K562 (cell line): ENCODE measurements around the gene TENT5A. TPM values are rescaled to one million over a fixed set of nuclear protein-coding genes. Genes with fewer than 3 reads are reported as not detected.

Source experiments
- ATAC-seq: fragments of 200-7000 bp; cut with Tn5 transposase; 3 replicates; pipeline ENCODE4 v1.9.1; 2020; ENCODE audit warnings: moderate library complexity
- BruUV-seq: library from RNA; stranded (reverse); fragments of 400-500 nt; replicated peaks from 2 replicates; lab custom pipeline; 2021; lab: Mats Ljungman, UMichigan
- CTCF ChIA-PET: fragments of 300-600 bp; formaldehyde crosslinking; extraction: SDS; loops from one replicate; lab custom pipeline; 2021; ENCODE audit warnings: low intra/inter-chr PET ratio; lab: Yijun Ruan, JAX
- POLR2A ChIA-PET: fragments of 300-600, 350-650 bp; sonication (Branson Sonifier 250); formaldehyde crosslinking; extraction: SDS; loops from one replicate; lab custom pipeline; 2021; ENCODE audit warnings: antibody characterized with exemption, inconsistent platforms; lab: Yijun Ruan, JAX
- DNase-seq, 4 experiments: peaks; one replicate each; pipeline versions ENCODE4 v3.0.0 to v3.0.0-alpha.2; 2011 to 2018; ENCODE audit warnings: low spot score in 3 of 4, mixed read lengths in 3 of 4; ENCODE audit errors: extremely low read depth in 1 of 4
- FAIRE-seq: peaks from 2 replicates; lab custom pipeline; 2011; peaks lifted over from hg19 to GRCh38; lab: Jason Lieb, UNC
- H2AFZ ChIP-seq: 2 replicates; pipeline ENCODE4 v1.6.0; 2011; ENCODE audit warnings: low read depth, low read length, control low read depth, inconsistent platforms
- H3K27ac ChIP-seq: fragments of 200-600 bp; 3 replicates; pipeline ENCODE4 v1.8.0; 2011; ENCODE audit warnings: low read depth, mild to moderate bottlenecking, control low read depth, inconsistent platforms, low read length, moderate library complexity, mixed read lengths; ENCODE audit errors: extremely low read depth
- H3K27me3 ChIP-seq, 2 experiments: fragments of 300-600 bp in 1 of 2; 2 replicates in 1 of 2; 3 replicates in 1 of 2; pipeline versions ENCODE4 v1.6.0 to v1.8.0; 2011; ENCODE audit warnings: inconsistent platforms in 2 of 2, low read length in 2 of 2, mild to moderate bottlenecking in 1 of 2, mixed read lengths in 1 of 2, moderate library complexity in 1 of 2; ENCODE audit not compliant: control insufficient read depth in 2 of 2, insufficient read depth in 2 of 2
- H3K36me3 ChIP-seq: fragments of 300-600 bp; 3 replicates; pipeline ENCODE4 v1.8.0; 2011; ENCODE audit warnings: mild to moderate bottlenecking, low read length, inconsistent platforms; ENCODE audit not compliant: control insufficient read depth, insufficient read depth
- H3K4me1 ChIP-seq, 2 experiments: fragments of 200-600 bp in 1 of 2; replicated peaks in 1 of 2; 2 replicates in 1 of 2; 3 replicates in 1 of 2; pipeline versions ENCODE4 v1.5.1 to v1.8.0; 2011; ENCODE audit warnings: inconsistent platforms in 2 of 2, low read length in 2 of 2, mild to moderate bottlenecking in 1 of 2, mixed read lengths in 1 of 2, moderate library complexity in 1 of 2; ENCODE audit not compliant: control insufficient read depth in 2 of 2, insufficient read depth in 2 of 2
- H3K4me2 ChIP-seq: 2 replicates; pipeline ENCODE4 v1.6.1; 2011; ENCODE audit warnings: low read length, control low read depth, inconsistent platforms, mixed read lengths; ENCODE audit not compliant: insufficient read depth
- H3K4me3 ChIP-seq: fragments of 200-600 bp; sonication (generic), shearing (Covaris generic); 2 replicates; pipeline ENCODE4 v1.5.1; 2016; ENCODE audit warnings: control low read depth, inconsistent platforms
- H3K79me2 ChIP-seq: fragments of 200-600 bp; 3 replicates; pipeline ENCODE4 v1.8.0; 2011; ENCODE audit warnings: low read length, inconsistent platforms; ENCODE audit not compliant: control insufficient read depth, insufficient read depth
- H3K9ac ChIP-seq, 2 experiments: 2 replicates each; pipeline versions ENCODE4 v1.6.0 to v1.6.1; 2011; ENCODE audit warnings: low read depth in 2 of 2, low read length in 2 of 2, control low read depth in 1 of 2, inconsistent platforms in 1 of 2, mild to moderate bottlenecking in 1 of 2, mixed read lengths in 1 of 2; ENCODE audit not compliant: insufficient read depth in 1 of 2
- H3K9me1 ChIP-seq: one replicate; pipeline ENCODE4 v1.6.0; 2011; ENCODE audit warnings: inconsistent platforms, mild to moderate bottlenecking, low read length, moderate library complexity; ENCODE audit not compliant: control insufficient read depth, insufficient read depth
- H3K9me3 ChIP-seq: replicated peaks from 2 replicates; pipeline ENCODE4 v1.5.1; 2011; ENCODE audit warnings: low read depth, low read length, inconsistent platforms; ENCODE audit not compliant: control insufficient read depth, insufficient read depth
- H4K20me1 ChIP-seq: replicated peaks from 2 replicates; pipeline ENCODE4 v1.6.1; 2011; ENCODE audit warnings: low read length, inconsistent platforms, mixed read lengths; ENCODE audit not compliant: control insufficient read depth, insufficient read depth
- BRD9 ChIP-seq: fragments of 450-650 bp; IDR thresholded peaks from 2 replicates; pipeline ENCODE4 v1.6.1; 2018; ENCODE audit warnings: low read depth; ENCODE audit not compliant: partially characterized antibody
- DLX4 ChIP-seq: fragments of 250-450 bp; sonication (Bioruptor Pico); IDR thresholded peaks from 2 replicates; pipeline ENCODE4 v1.6.1; 2021; ENCODE audit warnings: mild to moderate bottlenecking
- MAZ ChIP-seq, 2 experiments: fragments of 450-650 bp in 1 of 2; sonication (generic) in 1 of 2; formaldehyde crosslinking; IDR thresholded peaks in 1 of 2; conservative IDR thresholded peaks in 1 of 2; 2 replicates each; pipeline versions ENCODE4 v1.4.0 to v1.5.0; 2020; ENCODE audit warnings: mild to moderate bottlenecking in 1 of 2, missing genetic modification reagents in 1 of 2
- MTA2 ChIP-seq: fragments of 450-650 bp; IDR thresholded peaks from 2 replicates; pipeline ENCODE4 v1.6.1; 2016; ENCODE audit warnings: low read depth
- MXI1 ChIP-seq: IDR thresholded peaks from 2 replicates; pipeline ENCODE4 v1.6.1; 2011; ENCODE audit warnings: low read depth, mild to moderate bottlenecking, improper control_type of control experiment, low read length
- PPARD ChIP-seq: fragments of 250-450 bp; sonication (Bioruptor Pico); IDR thresholded peaks from 2 replicates; pipeline ENCODE4 v1.8.0; 2022; ENCODE audit warnings: inconsistent platforms, mild to moderate bottlenecking, moderate library complexity
- RHOXF2B ChIP-seq: fragments of 250-450 bp; sonication (Bioruptor Pico); conservative IDR thresholded peaks from 2 replicates; pipeline ENCODE4 v1.5.1; 2021
- TGIF2 ChIP-seq: sonication (generic); formaldehyde crosslinking; IDR thresholded peaks from 2 replicates; pipeline ENCODE4 v1.8.1; 2022; ENCODE audit warnings: mild to moderate bottlenecking, missing genetic modification reagents, moderate library complexity
- ZKSCAN1 ChIP-seq: fragments of 150-350 bp; IDR thresholded peaks from 2 replicates; pipeline ENCODE4 v1.6.1; 2016; ENCODE audit warnings: low read depth, low read length
- ZNF175 ChIP-seq: fragments of 200-800 bp; sonication (Bioruptor generic); IDR thresholded peaks from 2 replicates; pipeline ENCODE4 v1.6.1; 2016; ENCODE audit warnings: low read depth, mild to moderate bottlenecking, missing genetic modification characterization, missing compliant biosample characterization
- ZNF518B ChIP-seq: fragments of 250-450 bp; sonication (Bioruptor Pico); IDR thresholded peaks from 2 replicates; pipeline ENCODE4 v1.5.0; 2021; ENCODE audit warnings: mild to moderate bottlenecking, moderate library complexity
- WGBS: fragments of 100-300 bp; shearing (Covaris generic); methylation state at CpG from one replicate; pipeline ENCODE4 v1.1.6; 2016; ENCODE audit warnings: low coverage, mixed read lengths; ENCODE audit not compliant: insufficient coverage; ENCODE audit errors: missing lambda C conversion rate; 5-methylcytosine and 5-hydroxymethylcytosine counted together
- in situ Hi-C: fragments of 300-500 bp; cut with MboI; formaldehyde crosslinking; loops from 4 replicates; pipeline ENCODE4 v1.15.0; 2018; ENCODE audit warnings: inconsistent platforms, mixed read lengths
- intact Hi-C: fragments of 100-400 bp; cut with micrococcal nuclease; formaldehyde crosslinking; loops from 2 replicates; pipeline ENCODE4 v1.14.2; 2022
- polyA plus RNA-seq, 8 experiments: library from polyadenylated mRNA; depleted of rRNA in 4 of 8; stranded (reverse) in 5 of 8; unstranded in 3 of 8; fragments of >200 nt; fragmentation: Nextera tagmentation in 2 of 8; fragmentation: Illumina TruSeq in 1 of 8; extraction: Ambion mirVana in 2 of 8; extraction: Trizol in 1 of 8; gene quantifications; 2 replicates each; pipeline versions ENCODE4 v1.2.1 to v1.2.3, GENCODE V29; 2011 to 2014; ENCODE audit warnings: inconsistent platforms in 1 of 8, missing spikeins in 1 of 8
- total RNA-seq, 7 experiments: library from RNA; depleted of rRNA in 6 of 7; stranded (reverse); fragments of >200 nt in 6 of 7; fragmentation: Illumina TruSeq in 2 of 7; extraction: Trizol in 2 of 7; gene quantifications; 2 replicates each; pipeline versions ENCODE4 v1.2.1 to v1.2.3, GENCODE V29; 2011 to 2021; ENCODE audit warnings: low replicate concordance in 1 of 7
- TF ChIP-seq, protein P1 (sequence below): fragments of 450-650 bp; IDR thresholded peaks from 2 replicates; pipeline ENCODE4 v1.6.1; 2018; ENCODE audit warnings: mild to moderate bottlenecking, low read depth; ENCODE audit not compliant: partially characterized antibody

Gene TENT5A
- total and polyA plus RNA-seq, 9 of the 15 experiments (the other 6 are each of a cell fraction or from before 2014, with no cell fraction given): 0.77 to 2.3 (median 1.3) TPM

DNA sequence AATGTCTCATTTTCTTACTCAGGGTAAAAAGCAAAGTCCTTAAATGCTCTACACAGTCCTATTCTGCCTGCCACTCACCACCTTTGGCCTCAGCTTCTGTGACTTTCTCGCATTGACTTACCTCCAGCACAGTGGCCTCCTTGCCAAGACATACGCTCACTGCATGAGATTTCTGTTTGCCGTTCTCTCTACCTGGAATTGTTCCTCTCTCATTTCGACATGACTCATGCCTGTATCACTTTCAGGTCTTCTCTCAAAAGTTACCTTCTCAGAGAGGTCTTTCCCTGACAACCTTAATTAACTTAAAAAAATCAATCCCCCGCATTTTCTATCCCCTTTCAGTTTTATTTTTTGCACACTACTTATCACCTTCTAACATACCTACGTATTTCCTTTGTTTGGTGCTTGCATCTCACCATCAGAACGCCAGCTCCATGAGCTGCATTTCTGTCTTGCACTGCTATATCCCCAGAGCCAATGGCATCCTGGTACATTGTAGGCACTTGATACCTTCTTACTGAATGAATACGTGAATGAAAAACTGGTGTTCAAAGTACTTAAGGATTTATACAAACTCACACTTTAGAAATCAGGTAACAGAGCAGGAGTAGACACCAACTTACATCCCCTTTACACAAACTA lies 24.5 kb downstream of the TENT5A start:
- ChIA-PET POLR2A (interaction anchor here (0.5 kb wide), 1 partner anchor 24 kb away, joined by 3 read pairs; no protein-coding TSS in a partner anchor), CTCF (no interaction called here)
- intact Hi-C loops: no loop called here

More for the DNA sequence above, 24.5 kb downstream of the TENT5A start:
- no peaks in the 10 kb centered on the region for H3K9me1 ChIP-seq
- no peak for FAIRE-seq
- WGBS: 0% methylated on average over 8 of the region's 8 CpGs
- H3K79me2 ChIP-seq: no peaks in the 10 kb centered on the region
- H3K4me3 ChIP-seq: no peak overlapping the region
- no peaks in the 10 kb centered on the region for H3K36me3 ChIP-seq
- H3K9ac ChIP-seq: no peak overlapping the region
- in situ Hi-C loops: no loop called here
- TF ChIP-seq ZNF518B (CRISPR knock-in tag) (no peak), MXI1 (no peak), TGIF2 (CRISPR knock-in tag) (no peak), ZKSCAN1 (no peak), BRD9 (no peak), RHOXF2B (CRISPR knock-in tag) (no peak), PPARD (no peak), MTA2 (no peak), DLX4 (CRISPR knock-in tag) (no peak), MAZ (CRISPR knock-in tag; conservative IDR thresholded peaks at IDR 0.05 in 1 of 2, IDR thresholded peaks at IDR 0.05 in 1 of 2) (no peak), ZNF175 (no peak)
- TF ChIP-seq, protein P1, sequence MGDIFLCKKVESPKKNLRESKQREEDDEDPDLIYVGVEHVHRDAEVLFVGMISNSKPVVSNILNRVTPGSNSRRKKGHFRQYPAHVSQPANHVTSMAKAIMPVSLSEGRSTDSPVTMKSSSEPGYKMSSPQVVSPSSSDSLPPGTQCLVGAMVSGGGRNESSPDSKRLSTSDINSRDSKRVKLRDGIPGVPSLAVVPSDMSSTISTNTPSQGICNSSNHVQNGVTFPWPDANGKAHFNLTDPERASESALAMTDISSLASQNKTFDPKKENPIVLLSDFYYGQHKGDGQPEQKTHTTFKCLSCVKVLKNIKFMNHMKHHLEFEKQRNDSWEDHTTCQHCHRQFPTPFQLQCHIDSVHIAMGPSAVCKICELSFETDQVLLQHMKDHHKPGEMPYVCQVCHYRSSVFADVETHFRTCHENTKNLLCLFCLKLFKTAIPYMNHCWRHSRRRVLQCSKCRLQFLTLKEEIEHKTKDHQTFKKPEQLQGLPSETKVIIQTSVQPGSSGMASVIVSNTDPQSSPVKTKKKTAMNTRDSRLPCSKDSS: no peak
- BruUV-seq: no TSS peak
- H3K27ac ChIP-seq: no peak overlapping the region
- no peak for ATAC-seq
- H2AFZ ChIP-seq: no peak overlapping the region
- H3K4me1 ChIP-seq: no peaks in the 10 kb centered on the region
- H3K9me3 ChIP-seq: no peaks in the 10 kb centered on the region
- no peak for DNase-seq
- H3K4me2 ChIP-seq: no peak overlapping the region
- no peaks in the 10 kb centered on the region for H3K27me3 ChIP-seq
- no peaks in the 10 kb centered on the region for H4K20me1 ChIP-seq
